AG04449 (cell line): Measurements from ENCODE around the gene TRAPPC5.

Experiments used
- CTCF ChIA-PET: fragments of 350-600 bp; formaldehyde crosslinking; extraction: SDS; loops from one replicate; lab custom pipeline; 2021; ENCODE audit warnings: antibody characterized with exemption; lab: Yijun Ruan, JAX
- POLR2A ChIA-PET: fragments of 400-600, 350-600 bp; formaldehyde crosslinking; extraction: SDS; loops from one replicate; lab custom pipeline; 2020; ENCODE audit warnings: antibody characterized with exemption, inconsistent platforms; lab: Yijun Ruan, JAX
- DNase-seq: peaks from one replicate; pipeline ENCODE4 v3.0.0-alpha.2; 2010; ENCODE audit warnings: low read depth, low spot score
- H3K4me3 ChIP-seq: 2 replicates; pipeline ENCODE4 v1.5.1; 2011; ENCODE audit warnings: low read depth, mild to moderate bottlenecking, control low read depth, low read length
- TF ChIP-seq, protein P1 (sequence below): IDR thresholded peaks from one replicate; pipeline ENCODE4 v1.5.1; 2011; ENCODE audit warnings: mild to moderate bottlenecking, moderate library complexity, low read length, control low read depth, inconsistent platforms; ENCODE audit not compliant: insufficient read depth; ENCODE audit errors: missing control alignments

Gene TRAPPC5

DNA sequence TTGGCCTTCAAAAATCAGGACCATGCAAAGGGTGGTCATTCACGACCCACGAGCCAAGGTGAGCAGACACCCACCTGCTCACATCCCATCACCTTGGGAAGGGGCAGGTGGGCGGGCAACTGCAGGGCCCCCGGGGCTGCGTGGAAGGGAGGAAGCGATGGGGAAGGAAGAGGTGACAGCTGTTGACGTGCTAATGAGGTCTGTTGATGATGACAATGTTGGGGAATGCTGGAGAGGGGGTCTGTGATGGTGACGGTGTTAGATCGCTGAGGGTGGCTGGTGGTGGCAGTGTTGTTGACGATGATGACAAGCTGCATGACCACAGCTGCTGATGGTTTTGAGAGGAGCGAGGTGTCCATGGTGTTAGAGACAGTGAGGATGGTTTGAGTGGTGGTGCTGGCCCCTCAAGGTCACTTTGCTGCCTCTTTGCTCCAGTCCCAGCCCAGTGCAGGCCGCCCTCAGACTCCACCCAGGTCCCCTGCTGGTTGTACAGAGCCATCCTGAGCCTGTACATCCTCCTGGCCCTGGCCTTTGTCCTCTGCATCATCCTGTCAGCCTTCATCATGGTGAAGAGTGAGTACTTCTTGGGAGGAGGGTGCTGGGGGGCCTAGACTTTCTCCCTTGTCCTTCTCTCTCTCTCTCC, 2.8 kb upstream of the TRAPPC5 start:
- H3K4me3 ChIP-seq = no peak overlapping the region
- ChIA-PET POLR2A (no interaction called here), CTCF (interaction anchor here (0.7 to 3.8 kb wide), 10 partner anchors 11 to 324 kb away, joined by 3 to 15 read pairs (median 4); partner anchors contain the start of genes PET100 and XAB2)
- TF ChIP-seq, protein P1, sequence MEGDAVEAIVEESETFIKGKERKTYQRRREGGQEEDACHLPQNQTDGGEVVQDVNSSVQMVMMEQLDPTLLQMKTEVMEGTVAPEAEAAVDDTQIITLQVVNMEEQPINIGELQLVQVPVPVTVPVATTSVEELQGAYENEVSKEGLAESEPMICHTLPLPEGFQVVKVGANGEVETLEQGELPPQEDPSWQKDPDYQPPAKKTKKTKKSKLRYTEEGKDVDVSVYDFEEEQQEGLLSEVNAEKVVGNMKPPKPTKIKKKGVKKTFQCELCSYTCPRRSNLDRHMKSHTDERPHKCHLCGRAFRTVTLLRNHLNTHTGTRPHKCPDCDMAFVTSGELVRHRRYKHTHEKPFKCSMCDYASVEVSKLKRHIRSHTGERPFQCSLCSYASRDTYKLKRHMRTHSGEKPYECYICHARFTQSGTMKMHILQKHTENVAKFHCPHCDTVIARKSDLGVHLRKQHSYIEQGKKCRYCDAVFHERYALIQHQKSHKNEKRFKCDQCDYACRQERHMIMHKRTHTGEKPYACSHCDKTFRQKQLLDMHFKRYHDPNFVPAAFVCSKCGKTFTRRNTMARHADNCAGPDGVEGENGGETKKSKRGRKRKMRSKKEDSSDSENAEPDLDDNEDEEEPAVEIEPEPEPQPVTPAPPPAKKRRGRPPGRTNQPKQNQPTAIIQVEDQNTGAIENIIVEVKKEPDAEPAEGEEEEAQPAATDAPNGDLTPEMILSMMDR = no peak
- DNase-seq = no peak

DNA sequence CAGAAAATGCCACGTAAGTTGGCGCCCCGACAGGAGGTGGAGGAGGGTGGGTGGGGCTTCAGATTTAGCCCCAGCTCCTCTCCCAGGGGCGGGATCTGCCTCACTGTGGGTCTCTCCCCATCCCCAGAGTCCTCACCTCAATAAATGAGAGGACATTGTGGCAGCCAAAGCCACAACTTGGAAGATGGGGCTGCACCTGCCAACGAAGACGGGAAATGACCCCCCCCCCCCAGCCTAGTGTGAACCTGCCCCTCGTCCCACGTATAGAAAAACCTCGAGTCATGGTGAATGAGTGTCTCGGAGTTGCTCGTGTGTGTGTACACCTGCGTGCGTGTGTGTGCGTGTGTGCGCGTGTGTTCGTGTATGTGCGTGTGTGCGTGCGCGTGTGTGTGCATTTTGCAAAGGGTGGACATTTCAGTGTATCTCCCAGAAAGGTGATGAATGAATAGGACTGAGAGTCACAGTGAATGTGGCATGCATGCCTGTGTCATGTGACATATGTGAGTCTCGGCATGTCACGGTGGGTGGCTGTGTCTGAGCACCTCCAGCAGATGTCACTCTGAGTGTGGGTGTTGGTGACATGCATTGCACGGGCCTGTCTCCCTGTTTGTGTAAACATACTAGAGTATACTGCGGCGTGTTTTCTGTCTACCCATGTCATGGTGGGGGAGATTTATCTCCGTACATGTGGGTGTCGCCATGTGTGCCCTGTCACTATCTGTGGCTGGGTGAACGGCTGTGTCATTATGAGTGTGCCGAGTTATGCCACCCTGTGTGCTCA, 1.5 kb upstream of the TRAPPC5 start:
- ChIA-PET CTCF (interaction anchor here (1.2 to 2.4 kb wide), 3 partner anchors 13 to 325 kb away, joined by 4 to 15 read pairs (median 6); no protein-coding TSS in a partner anchor), POLR2A (no interaction called here)
- no peak overlapping the region for H3K4me3 ChIP-seq
- TF ChIP-seq, protein P1 = no peak
- no peak for DNase-seq

DNA sequence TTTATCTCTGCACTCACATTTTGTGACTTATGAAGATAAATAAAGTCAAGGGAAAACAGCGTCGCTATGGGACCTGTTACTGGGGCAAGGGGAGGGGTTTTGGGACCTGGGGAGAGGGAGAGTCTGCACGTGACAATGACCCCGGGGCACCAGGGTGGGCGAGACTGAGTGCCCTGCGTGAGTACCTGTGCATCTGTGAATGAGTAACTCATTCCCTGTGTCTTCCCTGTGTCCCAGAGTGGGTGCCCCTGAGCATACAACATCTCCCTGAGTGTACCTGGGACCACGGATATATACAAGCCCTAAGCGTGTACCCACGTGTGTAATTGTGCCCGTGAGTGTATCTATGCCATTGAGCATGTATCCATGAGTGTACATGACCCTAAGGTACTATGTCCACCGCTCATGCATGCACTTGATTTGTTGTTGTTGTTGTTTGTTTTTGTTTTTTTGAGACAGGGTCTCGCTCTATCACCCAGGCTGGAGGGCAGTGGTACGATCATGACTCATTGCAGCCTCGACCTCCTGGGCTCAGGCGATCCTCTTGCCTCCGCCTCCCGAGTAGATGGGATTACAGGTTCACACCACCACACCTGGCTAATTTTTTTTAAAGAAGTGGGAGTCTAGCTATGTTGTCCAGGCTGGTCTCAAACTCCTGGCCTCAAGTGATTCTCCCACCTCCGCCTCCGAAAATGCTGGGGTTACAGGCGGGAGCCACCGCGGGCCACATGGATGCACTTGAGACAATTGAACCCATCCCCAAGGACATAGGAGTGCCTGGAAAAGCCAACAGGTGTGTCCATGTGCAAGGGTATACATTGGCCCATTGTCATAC, 645 bp upstream of the TRAPPC5 start:
- peak overlapping the region; percentile 52 for H3K4me3 ChIP-seq
- ChIA-PET CTCF (interaction anchor here (0.6 to 3.0 kb wide), 34 partner anchors 10 to 580 kb away, joined by 3 to 59 read pairs (median 4); partner anchors contain the start of genes FCER2, PCP2 and RETN), POLR2A (no interaction called here)
- DNase-seq = no peak
- TF ChIP-seq, protein P1 = no peak

DNA sequence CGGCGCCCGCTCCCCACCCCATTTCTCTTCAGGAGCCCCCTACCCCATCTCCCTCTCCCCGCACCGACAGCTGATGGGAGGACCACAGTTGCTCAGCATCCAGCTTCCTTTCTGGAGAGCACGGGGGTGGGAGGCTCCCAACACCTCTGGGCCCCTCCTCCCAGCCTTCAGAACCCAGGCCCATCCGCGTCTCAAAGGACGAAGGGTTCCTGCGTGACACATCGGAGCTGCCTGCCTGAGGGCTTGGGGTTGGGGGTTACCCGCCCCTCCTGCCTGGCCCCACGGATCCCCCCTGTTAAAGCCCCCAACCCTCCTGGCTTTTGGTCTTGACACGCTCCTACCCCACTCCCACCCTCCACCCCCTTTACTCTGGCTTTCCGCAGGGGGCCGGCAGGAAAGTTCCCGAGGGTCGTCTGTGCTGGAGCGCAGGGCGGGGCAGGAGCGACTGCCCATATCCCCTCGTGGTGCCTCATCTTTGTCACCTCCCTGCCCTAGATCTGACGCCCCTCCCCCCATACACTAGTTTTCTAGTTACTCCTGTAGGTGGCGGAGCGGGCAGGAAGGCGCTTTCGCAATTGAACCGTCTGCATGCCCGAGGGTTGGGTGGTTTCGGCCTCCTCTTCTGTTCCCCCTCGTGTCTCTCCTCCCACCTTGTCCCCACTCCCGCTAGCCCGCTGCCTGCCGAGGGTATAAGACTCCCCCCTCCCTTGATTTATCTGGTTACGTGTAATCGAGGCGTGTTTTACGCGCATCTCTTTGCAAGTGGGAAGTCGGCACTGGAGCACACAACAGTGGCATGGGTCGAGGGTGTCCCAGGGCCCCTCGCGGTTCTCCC, 924 bp downstream of the TRAPPC5 start:
- H3K4me3 ChIP-seq = peak overlapping the region; percentile 95
- DNase-seq = peak; percentile 12
- ChIA-PET POLR2A (no interaction called here), CTCF (interaction anchor here (0.6 to 3.0 kb wide), 73 partner anchors 8 to 612 kb away, joined by 3 to 59 read pairs (median 4); partner anchors contain the start of genes CAMSAP3, CD209, FCER2 and PCP2)
- TF ChIP-seq, protein P1 = peak; percentile 90

DNA sequence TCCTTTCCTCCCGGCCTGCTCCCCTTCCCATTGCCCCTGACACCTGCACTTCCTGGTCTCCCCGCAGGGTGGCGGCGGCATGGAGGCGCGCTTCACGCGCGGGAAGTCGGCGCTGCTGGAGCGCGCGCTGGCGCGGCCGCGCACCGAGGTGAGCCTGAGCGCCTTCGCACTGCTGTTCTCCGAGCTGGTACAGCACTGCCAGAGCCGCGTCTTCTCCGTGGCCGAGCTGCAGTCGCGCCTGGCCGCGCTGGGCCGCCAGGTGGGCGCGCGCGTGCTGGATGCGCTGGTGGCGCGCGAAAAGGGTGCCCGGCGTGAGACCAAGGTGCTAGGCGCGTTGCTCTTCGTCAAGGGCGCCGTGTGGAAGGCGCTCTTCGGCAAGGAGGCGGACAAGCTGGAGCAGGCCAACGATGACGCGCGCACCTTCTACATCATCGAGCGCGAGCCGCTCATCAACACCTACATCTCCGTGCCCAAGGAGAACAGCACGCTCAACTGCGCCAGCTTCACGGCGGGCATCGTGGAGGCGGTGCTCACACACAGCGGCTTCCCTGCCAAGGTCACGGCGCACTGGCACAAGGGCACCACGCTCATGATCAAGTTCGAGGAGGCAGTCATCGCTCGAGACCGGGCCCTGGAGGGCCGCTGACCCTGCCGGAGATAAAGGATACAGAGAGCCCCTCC, 1.7 kb downstream of the TRAPPC5 start:
- TF ChIP-seq, protein P1 = peak; percentile 31
- no peak for DNase-seq
- peak overlapping the region; percentile 95 for H3K4me3 ChIP-seq
- ChIA-PET POLR2A (no interaction called here), CTCF (interaction anchor here (0.5 to 3.0 kb wide), 3 partner anchors 116 to 362 kb away, joined by 3 to 59 read pairs (median 52); no protein-coding TSS in a partner anchor)
